SK-N-MC (cell line): Measurements from ENCODE around the gene KBTBD7.

ENCODE experiments used
- EZH2 ChIP-seq: fragments of 200-600 bp; sonication (generic); IDR thresholded peaks from one replicate; pipeline ENCODE4 v1.6.1; 2017; ENCODE audit warnings: antibody characterized with exemption
- POLR2AphosphoS5 ChIP-seq: IDR thresholded peaks from 2 replicates; pipeline ENCODE4 v1.6.1; 2012; ENCODE audit warnings: mild to moderate bottlenecking, low read depth, low read length, borderline replicate concordance

GRCh38 chr13:41150058-41150457 lies 44.3 kb downstream of the KBTBD7 start:
- TF ChIP-seq POLR2AphosphoS5 = no peak
- TF ChIP-seq EZH2 = no peak
